Fibroblast of lung (primary cell): Measurements from ENCODE around the gene SURF4.

Source experiments
- EZH2 ChIP-seq: IDR thresholded peaks from 2 replicates; pipeline ENCODE4 v1.5.1; 2012; ENCODE audit warnings: low read length, control low read depth, mild to moderate bottlenecking; ENCODE audit errors: missing control alignments
- TF ChIP-seq, protein P1 (sequence below), 2 donors: IDR thresholded peaks in 1 of 2; conservative IDR thresholded peaks in 1 of 2; 1 replicate in 1 of 2; 2 replicates in 1 of 2; pipeline ENCODE4 v1.5.1; 2011 to 2012; ENCODE audit warnings: low read length in 2 of 2, control low read depth in 1 of 2, inconsistent platforms in 1 of 2, low read depth in 1 of 2, mild to moderate bottlenecking in 1 of 2

DNA sequence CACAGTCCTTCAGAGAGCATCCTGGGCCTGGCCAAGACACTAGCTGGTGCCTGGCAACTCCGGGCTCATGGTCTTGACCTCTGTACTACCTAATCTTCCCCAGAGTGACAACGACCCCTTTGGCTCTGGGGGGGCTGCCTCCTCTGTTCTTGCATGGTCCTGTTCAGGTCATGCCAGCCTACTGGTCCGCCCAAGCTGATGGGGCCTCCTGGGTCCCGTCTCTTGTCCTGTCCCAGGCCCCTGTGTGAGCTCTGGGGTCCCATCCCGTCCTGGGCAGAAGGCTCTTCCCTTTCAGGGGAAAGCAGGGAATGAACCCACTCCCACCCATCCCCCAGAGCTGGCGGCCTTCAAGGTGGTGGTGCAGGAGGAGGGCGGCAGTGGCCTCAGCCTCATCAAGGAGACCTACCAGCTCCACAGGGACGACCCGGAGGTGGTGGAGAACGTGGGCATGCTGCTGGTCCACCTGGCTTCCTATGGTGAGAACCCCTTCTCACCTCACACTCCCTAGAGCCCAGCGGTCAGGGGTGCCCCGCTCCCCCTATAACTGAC lies 28.7 kb upstream of the SURF4 start:
- TF ChIP-seq, protein P1, sequence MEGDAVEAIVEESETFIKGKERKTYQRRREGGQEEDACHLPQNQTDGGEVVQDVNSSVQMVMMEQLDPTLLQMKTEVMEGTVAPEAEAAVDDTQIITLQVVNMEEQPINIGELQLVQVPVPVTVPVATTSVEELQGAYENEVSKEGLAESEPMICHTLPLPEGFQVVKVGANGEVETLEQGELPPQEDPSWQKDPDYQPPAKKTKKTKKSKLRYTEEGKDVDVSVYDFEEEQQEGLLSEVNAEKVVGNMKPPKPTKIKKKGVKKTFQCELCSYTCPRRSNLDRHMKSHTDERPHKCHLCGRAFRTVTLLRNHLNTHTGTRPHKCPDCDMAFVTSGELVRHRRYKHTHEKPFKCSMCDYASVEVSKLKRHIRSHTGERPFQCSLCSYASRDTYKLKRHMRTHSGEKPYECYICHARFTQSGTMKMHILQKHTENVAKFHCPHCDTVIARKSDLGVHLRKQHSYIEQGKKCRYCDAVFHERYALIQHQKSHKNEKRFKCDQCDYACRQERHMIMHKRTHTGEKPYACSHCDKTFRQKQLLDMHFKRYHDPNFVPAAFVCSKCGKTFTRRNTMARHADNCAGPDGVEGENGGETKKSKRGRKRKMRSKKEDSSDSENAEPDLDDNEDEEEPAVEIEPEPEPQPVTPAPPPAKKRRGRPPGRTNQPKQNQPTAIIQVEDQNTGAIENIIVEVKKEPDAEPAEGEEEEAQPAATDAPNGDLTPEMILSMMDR (conservative IDR thresholded peaks at IDR 0.05 in 1 of 2, IDR thresholded peaks at IDR 0.05 in 1 of 2; ENCODE audit: low read depth in 1 of 2, low read length in 2 of 2): no peak
- TF ChIP-seq EZH2: no peak
